GM21390 (cell line): ENCODE results near the gene ZNF664.
"Not testable (repeated sequence)": the region's sequence is repeated elsewhere in the genome, so short reads cannot be mapped to it uniquely, and the experiment has no call there.

ENCODE experiments used
- ATAC-seq: cut with Tn5 transposase; IDR thresholded peaks from one replicate; pipeline ENCODE4 v1.9.1; 2021; ENCODE audit not compliant: unreplicated experiment

Gene ZNF664

DNA sequence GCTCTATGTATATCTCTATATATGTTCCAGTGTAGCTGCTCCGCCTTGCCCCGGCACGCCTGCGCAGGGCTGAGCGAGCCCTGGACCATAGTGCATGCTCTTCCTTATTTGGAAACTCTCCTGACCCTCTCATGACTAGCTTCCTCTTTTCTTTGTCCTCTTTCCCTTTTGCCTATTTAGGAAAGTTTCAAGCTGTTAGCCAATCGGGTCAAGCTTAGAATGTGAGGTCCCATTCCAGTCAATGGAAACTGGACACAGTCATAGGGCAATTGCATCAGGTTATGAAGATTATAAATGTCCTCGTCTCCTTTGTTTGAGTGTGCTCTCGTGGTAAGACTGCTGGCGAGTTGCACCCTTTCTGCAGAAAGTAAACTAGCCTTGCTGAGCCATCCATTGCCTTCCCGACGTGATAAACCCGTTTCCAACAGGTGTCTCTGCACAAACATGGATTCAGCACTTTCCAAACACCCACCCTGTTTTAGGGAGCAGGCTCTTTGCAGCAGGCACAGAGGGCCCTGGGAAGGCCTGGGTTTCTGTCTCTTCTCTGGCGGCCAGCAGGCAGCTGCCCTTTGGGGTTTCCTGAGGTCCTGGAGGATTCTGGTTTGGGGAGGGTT is 31.3 kb upstream of the ZNF664 start:
- ATAC-seq = no peak

DNA sequence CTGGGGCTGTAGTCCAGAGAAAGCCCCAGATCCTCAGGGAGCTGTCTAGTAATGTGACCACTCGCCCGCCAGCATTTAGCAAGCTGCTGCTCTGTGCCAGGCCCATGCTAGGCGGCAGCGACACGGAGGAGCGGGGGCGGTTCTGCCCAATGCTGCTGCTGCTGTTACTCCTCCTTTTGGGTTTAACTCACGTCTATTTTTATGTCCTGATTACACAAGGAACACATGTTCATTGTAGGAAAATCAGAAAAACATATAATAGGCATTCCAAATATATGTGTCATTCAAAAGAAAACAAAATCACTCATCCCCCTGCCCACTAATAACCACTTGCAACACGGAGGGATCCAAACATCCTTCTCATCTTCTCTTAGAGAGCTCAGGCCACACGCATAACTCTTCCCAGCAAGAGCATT is 30.8 kb upstream of the ZNF664 start:
- no peak for ATAC-seq

DNA sequence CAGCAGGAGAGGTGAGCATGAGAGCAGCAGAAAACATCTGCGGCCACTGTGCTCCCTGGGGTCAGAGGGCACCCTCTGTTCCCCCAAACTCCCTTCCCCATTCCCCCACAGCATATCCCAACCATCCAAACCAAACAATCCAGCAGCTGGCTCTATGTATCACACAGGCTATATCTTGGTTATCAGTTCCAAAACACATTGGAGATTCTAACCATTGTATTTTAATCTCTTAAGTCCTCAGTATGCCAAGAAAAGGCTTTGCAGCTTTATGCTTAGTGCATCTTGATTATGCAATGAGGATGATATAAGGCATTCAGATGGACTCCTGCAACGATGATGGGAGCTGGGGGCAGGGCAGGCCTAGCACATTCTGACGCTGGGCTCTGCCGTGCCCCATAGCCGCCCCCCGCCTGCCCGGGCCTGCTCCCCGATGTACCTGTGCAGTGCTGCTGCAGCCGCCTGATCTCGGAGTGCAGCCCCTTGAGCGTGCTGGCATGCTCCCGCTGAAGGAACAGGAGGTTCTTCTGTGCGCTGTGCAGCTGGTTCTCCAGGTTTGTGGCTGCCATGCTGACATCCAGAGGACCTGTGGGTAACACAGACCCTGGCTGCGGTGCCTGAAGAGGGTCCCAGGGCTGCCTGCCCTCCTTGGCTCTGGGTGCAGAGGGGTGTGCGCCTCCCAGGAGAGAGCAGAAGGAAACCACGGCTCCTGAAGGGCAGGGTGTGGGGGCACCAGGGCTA is 29.9 kb upstream of the ZNF664 start:
- no peak for ATAC-seq

DNA sequence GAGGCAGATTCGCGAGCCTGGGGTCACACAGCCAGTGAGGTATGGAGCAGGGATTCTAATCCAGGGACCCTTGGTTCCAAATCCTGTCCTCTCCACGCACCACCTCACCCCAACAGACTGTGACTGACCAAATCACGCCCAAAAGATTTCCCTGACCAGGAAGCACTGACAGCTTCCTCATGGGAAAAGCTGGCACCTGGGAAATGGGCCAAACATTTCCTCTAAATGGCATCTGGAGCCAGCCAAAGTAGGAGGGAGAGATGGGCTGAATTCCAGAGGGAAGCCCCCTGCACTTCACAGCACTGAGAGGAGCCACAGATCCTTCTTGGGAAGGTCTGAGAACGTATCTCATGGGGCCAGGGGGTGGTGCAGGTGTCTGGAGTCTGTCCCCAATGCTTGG is 29.2 kb upstream of the ZNF664 start:
- no peak for ATAC-seq

DNA sequence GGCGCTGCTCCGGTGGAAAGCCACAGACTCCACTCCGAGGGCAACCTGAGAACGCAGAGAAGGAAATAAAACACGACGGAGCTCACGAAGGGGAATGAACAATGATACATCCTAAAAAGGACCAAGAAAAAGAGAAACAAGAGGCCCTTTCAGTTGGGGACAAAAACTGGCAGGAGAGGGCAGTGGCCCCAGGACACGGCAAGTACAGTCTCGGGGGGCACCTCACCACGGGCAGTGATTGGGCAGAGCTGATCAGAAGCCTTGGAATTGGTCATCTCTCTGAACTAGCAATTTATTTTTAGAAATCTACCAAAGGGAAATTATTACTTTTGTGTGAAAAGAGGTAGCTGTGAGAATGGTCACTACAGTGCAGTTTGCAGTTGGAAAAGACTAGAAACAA is 28.3 kb upstream of the ZNF664 start:
- ATAC-seq = no peak

DNA sequence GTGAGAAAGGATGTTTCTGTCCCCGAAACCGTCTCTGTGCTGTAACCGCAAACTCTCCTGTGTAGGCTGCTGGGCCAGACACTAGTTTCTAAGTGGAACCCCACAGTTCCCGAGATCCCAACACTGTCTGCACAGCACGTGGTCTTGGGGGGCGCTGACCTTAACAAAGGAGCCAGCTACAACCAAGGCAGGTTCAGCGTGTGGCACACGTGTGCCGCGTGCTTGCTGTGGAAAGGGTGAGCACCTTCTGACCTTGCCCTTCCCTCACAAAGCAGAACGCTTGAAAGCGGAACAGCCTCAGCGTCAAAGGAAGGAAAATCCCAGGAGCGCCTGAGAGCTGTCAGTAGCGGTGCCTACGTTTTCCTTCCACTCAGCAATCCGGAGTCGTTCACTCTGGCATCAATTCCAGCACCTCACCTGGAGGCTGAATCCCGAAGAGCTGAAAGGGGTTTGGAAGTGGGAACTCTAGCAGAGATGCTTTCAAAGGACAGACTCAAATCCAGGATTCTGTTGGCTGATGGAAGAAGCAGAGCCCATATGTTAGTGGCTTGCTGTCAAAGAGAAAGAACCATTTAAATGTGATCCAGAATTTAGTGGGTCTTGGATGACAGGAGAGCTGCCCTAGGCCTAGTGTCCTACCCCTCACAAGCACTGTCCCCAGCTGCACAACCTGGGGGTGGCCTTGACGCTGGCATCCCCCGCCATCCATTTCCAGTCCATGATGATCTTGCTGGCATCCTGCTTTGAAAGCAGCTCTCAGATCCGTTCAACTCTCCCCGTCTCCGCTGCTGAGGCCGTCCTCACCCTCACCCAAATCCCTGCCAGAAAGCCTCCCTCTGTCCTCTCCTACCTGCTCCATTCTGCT is 27.5 kb upstream of the ZNF664 start:
- ATAC-seq = no peak

DNA sequence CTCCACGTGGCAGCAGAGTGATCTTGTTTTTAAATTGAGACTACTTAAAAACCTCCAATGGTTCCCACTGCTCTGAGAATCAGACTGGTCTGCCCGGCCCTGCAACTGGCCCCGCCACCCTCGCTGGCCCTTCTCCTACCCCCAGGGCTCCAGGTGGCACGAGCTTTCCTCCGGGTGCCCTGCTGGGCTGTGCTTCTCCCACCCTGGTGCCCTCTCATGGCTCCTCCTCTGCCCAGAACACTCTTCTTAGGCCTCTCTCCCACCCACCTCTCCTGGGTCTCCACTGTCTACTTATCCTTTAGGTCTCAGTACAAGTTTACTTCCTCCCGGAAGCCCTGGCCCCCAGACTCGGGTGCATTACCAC is 26.9 kb upstream of the ZNF664 start:
- no peak for ATAC-seq

DNA sequence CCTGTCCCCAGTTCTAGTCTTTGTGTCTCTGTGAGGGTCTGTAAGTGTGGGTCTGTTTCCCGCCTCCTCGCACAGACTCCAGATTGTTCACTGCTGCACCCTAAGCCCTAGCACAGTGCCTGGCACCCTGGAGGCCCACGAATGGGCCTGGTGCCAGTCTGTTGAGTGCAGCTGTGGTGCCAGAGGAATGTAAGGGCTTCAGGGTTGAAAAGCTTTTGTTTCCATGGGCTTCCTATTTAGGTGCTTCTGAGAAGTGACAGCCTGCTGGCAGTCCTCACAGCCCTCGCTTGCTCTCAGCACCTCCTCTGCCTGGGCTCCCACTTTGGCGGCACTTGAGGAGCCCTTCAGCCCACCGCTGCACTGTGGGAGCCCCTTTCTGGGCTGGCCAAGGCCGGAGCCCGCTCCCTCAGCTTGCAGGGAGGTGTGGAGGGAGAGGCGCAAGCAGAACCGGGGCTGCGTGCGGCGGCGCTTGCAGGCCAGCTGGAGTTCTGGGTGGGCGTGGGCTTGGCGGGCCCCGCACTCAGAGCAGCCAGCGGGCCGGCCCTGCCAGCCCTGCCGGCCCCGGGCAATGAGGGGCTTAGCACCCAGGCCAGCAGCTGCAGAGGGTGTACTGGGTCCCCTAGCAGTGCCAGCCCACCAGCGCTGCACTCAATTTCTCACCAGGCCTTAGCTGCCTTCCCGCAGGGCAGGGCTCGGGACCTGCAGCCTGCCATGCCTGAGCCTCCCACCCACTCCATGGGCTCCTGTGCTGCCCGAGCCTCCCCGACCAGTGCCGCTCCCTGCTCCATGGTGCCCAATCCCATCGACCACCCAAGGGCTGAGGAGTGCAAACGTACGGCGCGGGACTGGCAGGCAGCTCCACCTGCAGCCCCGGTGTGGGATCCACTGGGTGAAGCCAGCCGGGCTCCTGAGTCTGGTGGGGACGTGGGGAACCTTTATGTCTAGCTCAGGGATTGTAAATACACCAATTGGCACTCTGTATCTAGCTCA is 26.2 kb upstream of the ZNF664 start:
- not testable (repeated sequence) for ATAC-seq

DNA sequence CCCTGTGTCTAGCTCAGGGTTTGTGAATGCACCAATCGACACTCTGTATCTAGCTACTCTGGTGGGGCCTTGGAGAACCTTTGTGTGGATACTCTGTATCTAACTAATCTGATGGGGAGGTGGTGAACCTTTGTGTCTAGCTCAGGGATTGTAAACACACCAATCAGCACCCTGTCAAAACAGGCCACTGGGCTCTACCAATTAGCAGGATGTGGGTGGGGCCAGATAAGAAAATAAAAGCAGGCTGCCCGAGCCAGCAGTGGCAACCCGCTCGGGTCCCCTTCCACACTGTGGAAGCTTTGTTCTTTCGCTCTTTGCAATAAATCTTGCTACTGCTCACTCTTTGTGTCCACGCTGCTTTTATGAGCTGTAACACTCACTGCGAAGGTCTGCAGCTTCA is 25.5 kb upstream of the ZNF664 start:
- ATAC-seq = not testable (repeated sequence)

DNA sequence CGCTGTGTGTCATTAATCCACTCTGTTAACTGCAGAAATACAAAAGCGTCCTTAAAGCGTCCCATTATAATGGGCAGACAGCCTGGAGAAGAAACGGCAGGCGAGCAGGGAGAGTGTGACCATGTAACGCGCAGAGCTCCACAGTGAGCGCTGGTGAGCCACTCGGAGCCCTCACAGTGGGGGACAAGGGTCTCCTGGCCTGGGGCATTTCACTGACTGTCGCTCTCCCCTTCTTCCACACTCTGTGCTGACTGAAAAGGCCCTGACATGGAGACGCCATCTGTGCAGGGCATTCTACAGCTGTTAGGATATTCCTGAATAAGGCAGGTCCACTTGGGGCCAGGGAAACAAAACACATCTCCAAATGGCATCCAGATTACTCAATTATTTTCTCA is 24.6 kb upstream of the ZNF664 start:
- no peak for ATAC-seq

DNA sequence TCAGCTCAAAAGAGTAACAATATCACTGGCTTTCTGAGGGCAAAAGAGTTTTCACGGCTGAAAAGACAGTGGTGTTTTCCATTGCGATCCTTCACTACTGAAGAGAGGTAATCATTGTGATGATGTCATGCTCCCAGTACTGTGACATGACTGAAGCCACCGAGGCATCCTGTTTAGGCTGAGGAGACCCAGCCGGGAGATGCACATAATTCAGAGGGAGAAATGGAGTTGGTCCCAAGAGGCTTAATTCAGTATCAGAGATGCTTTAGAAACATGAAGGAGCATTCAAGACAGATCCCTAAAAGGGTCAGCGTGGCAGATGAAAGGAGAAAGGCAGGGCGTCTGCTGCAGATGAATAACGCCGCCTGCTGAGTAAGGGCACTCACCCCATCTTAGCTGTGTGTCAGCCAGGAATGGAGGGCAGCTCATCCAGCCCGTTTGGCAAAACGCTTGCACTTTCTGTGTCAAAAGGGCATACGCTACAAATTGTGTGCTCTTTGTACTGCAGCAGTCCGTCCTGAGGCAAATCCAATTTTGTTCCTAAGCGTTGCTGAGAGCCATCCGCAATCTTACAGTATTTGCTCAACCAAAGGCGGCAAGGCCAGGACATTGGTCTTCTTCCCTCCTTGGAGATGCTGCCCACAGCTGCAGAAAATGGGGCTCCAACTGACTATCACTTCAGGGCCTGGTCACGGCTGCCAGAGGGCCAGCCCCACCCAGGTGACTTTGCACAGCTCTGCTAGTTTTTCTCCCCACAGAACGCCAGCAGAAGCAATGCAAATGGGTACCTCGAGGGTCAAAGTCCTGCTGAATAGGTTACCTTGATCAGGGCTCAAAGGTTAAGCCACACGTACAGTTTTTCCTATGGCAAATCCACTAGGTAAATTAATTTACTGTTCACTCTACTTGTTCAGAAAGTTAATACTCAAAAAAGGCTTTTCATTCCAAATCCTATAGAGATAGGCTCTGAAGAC is 23.9 kb upstream of the ZNF664 start:
- ATAC-seq = no peak

DNA sequence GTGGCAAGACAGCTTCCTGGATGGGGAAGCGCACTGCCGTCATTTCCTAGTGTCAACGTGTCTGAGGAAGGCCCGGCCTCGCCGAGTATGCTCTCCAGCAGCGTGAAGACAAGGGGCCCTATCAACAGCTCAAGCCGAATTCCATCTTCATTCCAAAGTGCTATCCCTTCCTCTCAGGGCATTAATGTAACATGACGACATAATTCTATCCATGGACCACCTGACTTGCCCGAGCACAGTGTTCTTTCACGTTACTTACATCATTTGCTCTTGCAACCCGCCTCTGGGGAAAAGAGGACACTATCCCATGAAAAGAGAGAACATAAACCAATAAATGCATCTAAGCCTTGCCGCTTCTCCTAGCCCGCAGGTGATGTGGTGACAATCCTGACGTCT is 23.2 kb upstream of the ZNF664 start:
- no peak for ATAC-seq

DNA sequence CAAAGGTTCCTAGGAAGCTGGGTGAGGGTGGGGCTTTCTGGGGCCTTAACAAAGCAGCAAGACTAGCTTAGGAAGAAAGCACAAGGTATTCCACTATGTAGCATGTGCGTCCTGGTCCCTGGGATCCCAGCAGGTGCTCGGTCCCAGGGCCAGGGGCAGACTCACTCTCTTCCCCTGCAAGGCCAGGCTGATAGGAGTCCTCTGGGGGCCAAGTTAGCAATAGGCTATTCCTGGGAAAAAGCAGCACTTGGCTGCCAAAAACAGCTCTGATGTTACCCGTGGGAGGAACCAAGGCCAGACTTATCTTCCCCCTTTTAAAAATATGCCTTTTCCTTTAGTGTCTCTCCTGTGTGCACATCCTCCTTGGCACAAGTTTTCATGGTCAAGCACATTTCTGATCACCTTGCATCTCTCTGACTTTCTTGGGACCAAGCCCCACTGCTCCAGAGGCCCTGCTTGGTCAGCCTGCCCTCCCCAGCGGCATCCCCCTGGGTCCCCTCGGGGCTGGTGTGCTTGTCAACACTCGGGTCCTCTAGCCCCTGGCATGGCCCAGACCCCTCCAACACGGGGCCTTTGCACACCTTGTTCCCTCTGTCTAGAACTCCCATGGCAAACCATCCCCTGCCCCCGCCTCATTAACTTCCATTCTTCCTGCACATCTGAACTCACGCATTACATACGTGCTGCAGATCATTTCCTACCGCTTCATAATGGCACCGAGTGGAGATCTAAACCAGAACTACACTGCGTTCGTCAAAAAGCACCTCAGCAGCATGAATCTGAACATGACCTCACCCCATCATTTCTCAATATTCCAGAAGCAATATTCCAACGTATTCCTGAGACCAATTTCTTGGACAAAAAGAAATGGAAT is 22.3 kb upstream of the ZNF664 start:
- no peak for ATAC-seq

DNA sequence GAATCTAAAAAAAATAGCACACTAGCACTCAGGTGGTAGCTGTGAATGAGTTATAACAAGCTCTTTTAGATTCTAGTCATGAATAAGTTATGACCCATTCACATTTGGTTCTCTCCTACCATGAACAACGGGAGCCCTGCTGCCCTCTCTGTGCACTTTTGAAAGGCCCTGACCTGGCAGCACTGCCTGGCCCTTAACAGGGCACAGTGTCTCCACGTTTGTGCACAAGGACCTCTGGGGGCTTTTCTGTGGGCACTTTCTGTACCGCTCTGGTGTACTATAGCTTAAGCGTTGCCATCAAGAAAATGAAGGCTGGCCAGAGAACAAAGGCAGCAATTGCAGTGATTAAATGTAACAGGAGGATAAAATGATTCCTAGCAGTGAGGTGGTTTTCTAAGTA is 21.5 kb upstream of the ZNF664 start:
- no peak for ATAC-seq

DNA sequence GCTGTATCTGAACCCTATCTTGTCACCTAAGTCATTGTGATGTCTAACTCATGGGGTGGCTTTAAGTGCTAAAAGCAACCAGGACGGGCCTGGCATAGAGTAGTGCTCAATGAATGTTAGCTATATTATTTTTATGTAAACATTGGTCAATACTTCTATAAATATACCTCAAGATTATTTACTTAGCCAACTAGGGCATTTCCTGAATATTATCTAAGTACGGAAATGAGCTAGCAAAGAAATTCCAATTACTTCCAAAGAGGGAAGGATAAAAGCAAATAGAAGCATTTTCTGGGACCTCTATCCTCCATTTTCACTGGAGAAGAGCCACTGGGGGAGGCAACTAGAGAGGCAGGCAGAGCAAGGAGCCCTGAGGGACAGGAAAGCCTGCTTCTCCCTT is 21.0 kb upstream of the ZNF664 start:
- ATAC-seq = no peak

DNA sequence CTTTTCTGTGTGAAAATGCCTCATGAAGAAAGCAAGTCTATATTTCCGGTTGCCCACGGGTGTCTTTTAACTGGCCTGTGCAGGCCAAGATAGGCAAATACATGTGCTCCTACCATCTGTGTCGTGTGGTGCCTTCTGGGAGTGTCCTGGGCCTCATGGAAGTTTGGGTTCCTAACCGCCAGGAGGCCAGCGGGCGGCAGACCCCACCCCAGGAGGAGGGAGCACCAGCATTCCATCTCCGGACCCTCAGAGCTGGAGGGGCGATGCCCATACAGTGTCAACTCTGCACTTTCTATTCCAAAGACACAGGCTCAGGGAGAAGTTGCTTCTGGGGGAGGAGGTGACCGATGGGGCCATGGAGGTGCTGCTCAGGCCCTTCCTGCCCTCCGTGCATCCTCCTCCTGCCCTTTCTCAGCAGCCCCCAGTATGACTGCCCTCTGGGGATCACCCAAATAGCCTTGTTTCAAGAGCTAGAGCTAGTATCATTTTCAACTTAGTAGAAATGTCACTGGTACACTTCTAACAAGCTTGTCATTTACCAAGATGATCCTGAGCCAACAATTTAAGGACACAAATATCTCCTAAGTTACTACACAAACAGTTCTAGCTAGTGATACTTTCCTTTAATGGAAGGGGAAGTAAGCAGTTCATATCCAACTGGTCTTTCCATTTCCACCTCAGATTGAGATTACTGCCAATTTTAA is 18.2 kb upstream of the ZNF664 start:
- no peak for ATAC-seq

DNA sequence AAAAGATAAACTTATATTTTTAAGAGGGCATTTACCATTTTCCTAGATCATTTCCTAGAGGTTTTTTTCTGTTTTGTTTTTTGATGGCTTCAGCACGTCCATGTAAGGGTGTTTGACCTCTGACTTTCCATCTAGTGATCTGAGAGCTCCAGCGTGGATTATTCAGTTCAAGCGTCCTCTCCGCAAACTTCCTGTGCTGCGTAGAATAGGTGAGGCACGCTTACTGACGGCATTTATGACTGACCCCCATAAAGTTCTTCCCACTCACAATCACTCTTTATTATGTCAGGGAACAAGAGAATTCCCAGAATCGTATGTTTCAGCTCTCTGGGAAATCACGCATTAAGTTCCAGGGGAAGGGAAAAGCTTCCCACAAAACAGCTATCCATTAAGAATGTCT is 16.8 kb upstream of the ZNF664 start:
- ATAC-seq = no peak

DNA sequence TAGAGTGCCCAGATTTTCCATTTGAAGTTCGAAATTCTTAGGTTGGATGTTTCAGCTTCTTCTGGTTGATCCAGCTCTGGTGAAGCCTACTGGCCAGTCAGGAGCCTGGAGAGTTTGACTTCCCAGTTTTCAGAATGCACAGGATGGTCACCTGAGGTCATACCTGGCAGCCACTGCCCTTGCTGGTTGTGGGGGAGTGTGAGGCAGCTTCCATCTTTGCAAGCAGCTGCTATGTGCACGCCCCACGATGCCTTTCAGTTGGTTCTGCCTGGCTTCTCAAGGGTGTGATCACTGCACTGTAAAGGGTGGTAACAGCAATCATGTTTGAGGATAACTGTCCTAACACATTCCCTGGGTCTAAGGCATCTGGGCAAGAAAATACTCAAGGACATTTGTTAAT is 15.8 kb upstream of the ZNF664 start:
- ATAC-seq = no peak
